Spleen (tissue), 7 donors: Measurements from ENCODE around the gene KCNG2.

Experiments used
- CTCF ChIP-seq, 11 experiments: fragments of 200-600 bp in 7 of 11; fragments of 450-650 bp in 4 of 11; sonication (generic) in 4 of 11; IDR thresholded peaks in 8 of 11; conservative IDR thresholded peaks in 3 of 11; 1 replicate in 7 of 11; 2 replicates in 4 of 11; pipeline versions ENCODE4 v1.4.0 to v1.8.0; 2016 to 2021; ENCODE audit warnings: antibody characterized with exemption in 11 of 11, inconsistent platforms in 4 of 11, mild to moderate bottlenecking in 1 of 11
- POLR2A ChIP-seq, 3 donors: fragments of 450-650 bp; IDR thresholded peaks; one replicate each; pipeline ENCODE4 v1.5.1; 2017; ENCODE audit warnings: antibody characterized with exemption in 3 of 3, mild to moderate bottlenecking in 1 of 3
- POLR2AphosphoS5 ChIP-seq, 3 donors: sonication (generic); formaldehyde crosslinking; IDR thresholded peaks; one replicate each; pipeline ENCODE4 v1.5.1; 2017; ENCODE audit warnings: antibody characterized with exemption in 3 of 3
- donor health status: DM: no; HTN: no; CAD: no; lungs with moderate emphysema.
- donor health status: DM: no; HTN: no; CAD: no.
- donor health status: DM: no; HTN: no; CAD: no.

GRCh38 chr18:79921984-79922965, 124.5 kb downstream of the KCNG2 start:
- TF ChIP-seq CTCF (IDR thresholded peaks at IDR 0.05 in 8 of 11, conservative IDR thresholded peaks at IDR 0.05 in 3 of 11) (no peak), POLR2A (IDR thresholded peaks at IDR 0.05) (no peak), POLR2AphosphoS5 (IDR thresholded peaks at IDR 0.05) (no peak)
